SU-DHL-6 (cell line): ENCODE data around the gene MLYCD.

Experiments used
- H2AFZ ChIP-seq: fragments of 200-600 bp; sonication (generic); 2 replicates; pipeline ENCODE4 v1.6.1; 2014; ENCODE audit warnings: low read depth, mild to moderate bottlenecking, moderate library complexity, mixed read lengths, antibody characterized with exemption, low read length; ENCODE audit not compliant: severe bottlenecking
- H3F3A ChIP-seq: fragments of 200-600 bp; shearing (Covaris generic); 2 replicates; pipeline ENCODE4 v1.6.0; 2016; ENCODE audit warnings: antibody characterized with exemption, mild to moderate bottlenecking; ENCODE audit not compliant: insufficient read depth
- H3K27ac ChIP-seq: fragments of 200-600 bp; sonication (generic); 2 replicates; pipeline ENCODE4 v1.5.1; 2016; ENCODE audit warnings: low read depth, mild to moderate bottlenecking, low read length, moderate library complexity, mixed read lengths
- H3K27me3 ChIP-seq: fragments of 200-600 bp; sonication (generic), shearing (Covaris generic); 2 replicates; pipeline ENCODE4 v1.6.0; 2014; ENCODE audit warnings: mild to moderate bottlenecking, low read length
- H3K36me3 ChIP-seq: fragments of 200-600 bp; sonication (generic); 2 replicates; pipeline ENCODE4 v1.6.1; 2014; ENCODE audit warnings: mild to moderate bottlenecking, low read length, mixed read lengths
- H3K4me2 ChIP-seq: fragments of 300-600, 200-600 bp; shearing (Covaris generic), sonication (generic); 2 replicates; pipeline ENCODE4 v1.6.0; 2014; ENCODE audit warnings: low read length, low read depth, mild to moderate bottlenecking; ENCODE audit not compliant: poor library complexity, severe bottlenecking
- H3K4me3 ChIP-seq: fragments of 200-600 bp; sonication (generic); 2 replicates; pipeline ENCODE4 v1.5.1; 2014; ENCODE audit warnings: antibody characterized with exemption, low read length, mild to moderate bottlenecking, mixed read lengths; ENCODE audit not compliant: insufficient read depth, poor library complexity, severe bottlenecking
- H3K79me2 ChIP-seq: fragments of 200-600 bp; sonication (generic); 2 replicates; pipeline ENCODE4 v1.6.1; 2014; ENCODE audit warnings: mild to moderate bottlenecking, low read length, moderate library complexity; ENCODE audit not compliant: insufficient read depth
- H3K9ac ChIP-seq: fragments of 200-600 bp; sonication (generic); 2 replicates; pipeline ENCODE4 v1.7.0; 2014; ENCODE audit warnings: mild to moderate bottlenecking, low read length
- H3K9me2 ChIP-seq: fragments of 200-600 bp; sonication (generic); replicated peaks from 2 replicates; pipeline ENCODE4 v1.6.1; 2014; ENCODE audit warnings: low read length; ENCODE audit not compliant: insufficient read depth
- H3K9me3 ChIP-seq: fragments of 200-600 bp; sonication (generic); 2 replicates; pipeline ENCODE4 v1.6.1; 2014; ENCODE audit warnings: low read length, mixed read lengths; ENCODE audit not compliant: insufficient read depth
- H4K20me1 ChIP-seq: fragments of 200-600 bp; sonication (generic); 2 replicates; pipeline ENCODE4 v1.6.1; 2014; ENCODE audit warnings: low read depth, mild to moderate bottlenecking, antibody characterized with exemption, low read length, moderate library complexity, mixed read lengths
- CTCF ChIP-seq: fragments of 200-600 bp; sonication (generic); IDR thresholded peaks from one replicate; pipeline ENCODE4 v1.5.1; 2017; ENCODE audit warnings: antibody characterized with exemption, mild to moderate bottlenecking, low read length, moderate library complexity; ENCODE audit not compliant: insufficient read depth, poor library complexity, severe bottlenecking
- EZH2phosphoT487 ChIP-seq: fragments of 200-600 bp; sonication (generic), shearing (Covaris generic); conservative IDR thresholded peaks from 2 replicates; pipeline ENCODE4 v1.6.1; 2018; ENCODE audit warnings: mild to moderate bottlenecking, antibody characterized with exemption, low read length, moderate library complexity, mixed read lengths

The MLYCD gene

GRCh38 chr16:83930730-83931500 lies 32.0 kb downstream of the MLYCD start:
- Histone ChIP-seq H3K9me3 (no peaks in the 10 kb centered on the region), H3K4me2 (no peak overlapping the region), H3K9me2 (no peaks in the 10 kb centered on the region), H3K27me3 (no peaks in the 10 kb centered on the region), H3F3A (no peaks in the 10 kb centered on the region), H2AFZ (no peak overlapping the region), H4K20me1 (no peaks in the 10 kb centered on the region), H3K9ac (no peak overlapping the region), H3K79me2 (no peaks in the 10 kb centered on the region), H3K27ac (no peak overlapping the region), H3K4me3 (no peak overlapping the region), H3K36me3 (no peaks in the 10 kb centered on the region)
- TF ChIP-seq EZH2phosphoT487 (no peak), CTCF (no peak)

GRCh38 chr16:83931556-83931955 lies 32.6 kb downstream of the MLYCD start:
- Histone ChIP-seq H3K36me3 (no peaks in the 10 kb centered on the region), H3K79me2 (no peaks in the 10 kb centered on the region), H3K4me3 (no peak overlapping the region), H3K9ac (no peak overlapping the region), H3K4me2 (no peak overlapping the region), H3K27me3 (no peaks in the 10 kb centered on the region), H3F3A (no peaks in the 10 kb centered on the region), H2AFZ (no peak overlapping the region), H4K20me1 (no peaks in the 10 kb centered on the region), H3K9me2 (no peaks in the 10 kb centered on the region), H3K9me3 (no peaks in the 10 kb centered on the region), H3K27ac (no peak overlapping the region)
- TF ChIP-seq CTCF (no peak), EZH2phosphoT487 (no peak)

GRCh38 chr16:83932304-83932703 lies 33.4 kb downstream of the MLYCD start:
- Histone ChIP-seq H3K4me2 (no peak overlapping the region), H3K9ac (no peak overlapping the region), H3K4me3 (no peak overlapping the region), H4K20me1 (no peaks in the 10 kb centered on the region), H2AFZ (no peak overlapping the region), H3K9me2 (no peaks in the 10 kb centered on the region), H3K9me3 (no peaks in the 10 kb centered on the region), H3K36me3 (no peaks in the 10 kb centered on the region), H3K27ac (no peak overlapping the region), H3K27me3 (no peaks in the 10 kb centered on the region), H3K79me2 (no peaks in the 10 kb centered on the region), H3F3A (no peaks in the 10 kb centered on the region)
- TF ChIP-seq EZH2phosphoT487 (no peak), CTCF (no peak)
